Measurements from ENCODE around the gene FMO5. TPM values are rescaled to one million over a fixed set of nuclear protein-coding genes. Genes with fewer than 3 reads are reported as not detected.
"Not testable (repeated sequence)": the region's sequence is repeated elsewhere in the genome, so short reads cannot be mapped to it uniquely, and the experiment has no call there.

Gene FMO5
- total and polyA plus RNA-seq, 4 donors = 2.9 to 20.3 (median 7.2) TPM

- ATAC-seq (ENCODE audit: low FRiP score) = no peak
- Histone ChIP-seq H3K9me3 (ENCODE audit: control insufficient read depth, low read length) (no peaks in the 10 kb centered on the region), H3K27ac (ENCODE audit: low read depth in 1 of 2, low read length in 2 of 2) (no peak overlapping the region), H3K4me1 (ENCODE audit: control insufficient read depth in 1 of 2, insufficient read depth in 2 of 2, low read length in 2 of 2) (no peaks in the 10 kb centered on the region), H3K4me3 (ENCODE audit: low read length in 2 of 2) (no peak overlapping the region), H3K36me3 (ENCODE audit: control insufficient read depth in 1 of 2, insufficient read depth in 2 of 2, low read length in 1 of 2) (no peaks in the 10 kb centered on the region), H3K27me3 (ENCODE audit: control insufficient read depth in 1 of 2, insufficient read depth in 2 of 2, low read length in 1 of 2) (no peaks in the 10 kb centered on the region)
- intact Hi-C loops (cut with DNase I) = no loop called here
- DNase-seq = no peak
- WGBS, 2 donors = 74 to 97% methylated on average over 2 of the region's 2 CpGs
Observed at GRCh38 chr1:147236448-147236847, 11.3 kb upstream of the FMO5 start.

GRCh38 chr1:147235822-147236221 is 10.7 kb upstream of the FMO5 start:
- no peaks in the 10 kb centered on the region for H3K9me3 ChIP-seq (ENCODE audit: control insufficient read depth, low read length)
- no peak overlapping the region for H3K27ac ChIP-seq (ENCODE audit: low read depth in 1 of 2, low read length in 2 of 2)
- intact Hi-C loops (cut with DNase I) = no loop called here
- no peaks in the 10 kb centered on the region for H3K4me1 ChIP-seq (ENCODE audit: control insufficient read depth in 1 of 2, insufficient read depth in 2 of 2, low read length in 2 of 2)
- 91 to 100% methylated on average over 1 of the region's 1 CpG for WGBS, 2 donors
- DNase-seq = no peak
- H3K4me3 ChIP-seq (ENCODE audit: low read length in 2 of 2) = no peak overlapping the region
- ATAC-seq (ENCODE audit: low FRiP score) = no peak
- H3K27me3 ChIP-seq (ENCODE audit: control insufficient read depth in 1 of 2, insufficient read depth in 2 of 2, low read length in 1 of 2) = no peaks in the 10 kb centered on the region
- no peaks in the 10 kb centered on the region for H3K36me3 ChIP-seq (ENCODE audit: control insufficient read depth in 1 of 2, insufficient read depth in 2 of 2, low read length in 1 of 2)

GRCh38 chr1:147233903-147234302 is 8.8 kb upstream of the FMO5 start:
- intact Hi-C loops (cut with DNase I); DNase-seq; H3K27me3 ChIP-seq (ENCODE audit: control insufficient read depth in 1 of 2, insufficient read depth in 2 of 2, low read length in 1 of 2); H3K36me3 ChIP-seq (ENCODE audit: control insufficient read depth in 1 of 2, insufficient read depth in 2 of 2, low read length in 1 of 2); H3K27ac ChIP-seq (ENCODE audit: low read depth in 1 of 2, low read length in 2 of 2); ATAC-seq (ENCODE audit: low FRiP score); H3K4me3 ChIP-seq (ENCODE audit: low read length in 2 of 2); H3K9me3 ChIP-seq (ENCODE audit: control insufficient read depth, low read length); H3K4me1 ChIP-seq (ENCODE audit: control insufficient read depth in 1 of 2, insufficient read depth in 2 of 2, low read length in 2 of 2): not testable (repeated sequence)
- WGBS, 2 donors = 89 to 97% methylated on average over 5 to 8 of the region's 8 CpGs

GRCh38 chr1:147231032-147231431 is 5.9 kb upstream of the FMO5 start:
- H3K9me3 ChIP-seq (ENCODE audit: control insufficient read depth, low read length); ATAC-seq (ENCODE audit: low FRiP score); H3K27me3 ChIP-seq (ENCODE audit: control insufficient read depth in 1 of 2, insufficient read depth in 2 of 2, low read length in 1 of 2); H3K4me3 ChIP-seq (ENCODE audit: low read length in 2 of 2); intact Hi-C loops (cut with DNase I); H3K27ac ChIP-seq (ENCODE audit: low read depth in 1 of 2, low read length in 2 of 2); H3K4me1 ChIP-seq (ENCODE audit: control insufficient read depth in 1 of 2, insufficient read depth in 2 of 2, low read length in 2 of 2); DNase-seq; H3K36me3 ChIP-seq (ENCODE audit: control insufficient read depth in 1 of 2, insufficient read depth in 2 of 2, low read length in 1 of 2): not testable (repeated sequence)
- WGBS, 2 donors = 85 to 91% methylated on average over 5 of the region's 5 CpGs

GRCh38 chr1:147223740-147224615 is 1.2 kb downstream of the FMO5 start:
- intact Hi-C loops (cut with DNase I) = no loop called here
- DNase-seq (no peak), ATAC-seq (ENCODE audit: low FRiP score) (no peak)
- H3K4me1 ChIP-seq (ENCODE audit: control insufficient read depth in 1 of 2, insufficient read depth in 2 of 2, low read length in 2 of 2) = no peaks in the 10 kb centered on the region
- WGBS, 2 donors = 63 to 70% methylated on average over 14 of the region's 14 CpGs
- H3K9me3 ChIP-seq (ENCODE audit: control insufficient read depth, low read length) = no peaks in the 10 kb centered on the region
- H3K27ac ChIP-seq (ENCODE audit: low read depth in 1 of 2, low read length in 2 of 2) = no peak overlapping the region
- H3K36me3 ChIP-seq (ENCODE audit: control insufficient read depth in 1 of 2, insufficient read depth in 2 of 2, low read length in 1 of 2) = no peaks in the 10 kb centered on the region
- H3K4me3 ChIP-seq (ENCODE audit: low read length in 2 of 2) = no peak overlapping the region
- H3K27me3 ChIP-seq (ENCODE audit: control insufficient read depth in 1 of 2, insufficient read depth in 2 of 2, low read length in 1 of 2) = no peaks in the 10 kb centered on the region

GRCh38 chr1:147218606-147219005 is 6.5 kb downstream of the FMO5 start:
- no peak for DNase-seq
- intact Hi-C loops (cut with DNase I) = no loop called here
- Histone ChIP-seq H3K36me3 (ENCODE audit: control insufficient read depth in 1 of 2, insufficient read depth in 2 of 2, low read length in 1 of 2) (no peaks in the 10 kb centered on the region), H3K4me3 (ENCODE audit: low read length in 2 of 2) (no peak overlapping the region), H3K9me3 (ENCODE audit: control insufficient read depth, low read length) (no peaks in the 10 kb centered on the region), H3K27me3 (ENCODE audit: control insufficient read depth in 1 of 2, insufficient read depth in 2 of 2, low read length in 1 of 2) (no peaks in the 10 kb centered on the region), H3K4me1 (ENCODE audit: control insufficient read depth in 1 of 2, insufficient read depth in 2 of 2, low read length in 2 of 2) (no peaks in the 10 kb centered on the region), H3K27ac (ENCODE audit: low read depth in 1 of 2, low read length in 2 of 2) (no peak overlapping the region)
- WGBS, 2 donors = 62 to 65% methylated on average over 3 of the region's 3 CpGs
- no peak for ATAC-seq (ENCODE audit: low FRiP score)

GRCh38 chr1:147217141-147217540 is 8.0 kb downstream of the FMO5 start:
- Histone ChIP-seq H3K36me3 (ENCODE audit: control insufficient read depth in 1 of 2, insufficient read depth in 2 of 2, low read length in 1 of 2) (peaks cover 0 to 2% of the 10 kb centered on the region in 2 donors), H3K9me3 (ENCODE audit: control insufficient read depth, low read length) (no peaks in the 10 kb centered on the region), H3K27ac (ENCODE audit: low read depth in 1 of 2, low read length in 2 of 2) (no peak overlapping the region), H3K27me3 (ENCODE audit: control insufficient read depth in 1 of 2, insufficient read depth in 2 of 2, low read length in 1 of 2) (no peaks in the 10 kb centered on the region), H3K4me3 (ENCODE audit: low read length in 2 of 2) (no peak overlapping the region), H3K4me1 (ENCODE audit: control insufficient read depth in 1 of 2, insufficient read depth in 2 of 2, low read length in 2 of 2) (no peaks in the 10 kb centered on the region)
- intact Hi-C loops (cut with DNase I) = no loop called here
- no peak for DNase-seq
- ATAC-seq (ENCODE audit: low FRiP score) = no peak
- WGBS, 2 donors = 96 to 97% methylated on average over 7 of the region's 7 CpGs

GRCh38 chr1:147216124-147216523 is 9.0 kb downstream of the FMO5 start:
- Histone ChIP-seq H3K9me3 (ENCODE audit: control insufficient read depth, low read length) (no peaks in the 10 kb centered on the region), H3K27me3 (ENCODE audit: control insufficient read depth in 1 of 2, insufficient read depth in 2 of 2, low read length in 1 of 2) (no peaks in the 10 kb centered on the region), H3K4me1 (ENCODE audit: control insufficient read depth in 1 of 2, insufficient read depth in 2 of 2, low read length in 2 of 2) (no peaks in the 10 kb centered on the region), H3K4me3 (ENCODE audit: low read length in 2 of 2) (no peak overlapping the region), H3K36me3 (ENCODE audit: control insufficient read depth in 1 of 2, insufficient read depth in 2 of 2, low read length in 1 of 2) (peaks cover 0 to 2% of the 10 kb centered on the region in 2 donors), H3K27ac (ENCODE audit: low read depth in 1 of 2, low read length in 2 of 2) (no peak overlapping the region)
- no peak for ATAC-seq (ENCODE audit: low FRiP score)
- DNase-seq = no peak
- intact Hi-C loops (cut with DNase I) = no loop called here
- 77 to 90% methylated on average over 3 of the region's 3 CpGs for WGBS, 2 donors

- Histone ChIP-seq H3K27me3 (ENCODE audit: control insufficient read depth in 1 of 2, insufficient read depth in 2 of 2, low read length in 1 of 2) (no peaks in the 10 kb centered on the region), H3K4me1 (ENCODE audit: control insufficient read depth in 1 of 2, insufficient read depth in 2 of 2, low read length in 2 of 2) (no peaks in the 10 kb centered on the region), H3K4me3 (ENCODE audit: low read length in 2 of 2) (no peak overlapping the region), H3K27ac (ENCODE audit: low read depth in 1 of 2, low read length in 2 of 2) (no peak overlapping the region), H3K9me3 (ENCODE audit: control insufficient read depth, low read length) (no peaks in the 10 kb centered on the region), H3K36me3 (ENCODE audit: control insufficient read depth in 1 of 2, insufficient read depth in 2 of 2, low read length in 1 of 2) (peaks cover 0 to 2% of the 10 kb centered on the region in 2 donors)
- intact Hi-C loops (cut with DNase I) = no loop called here
- no peak for DNase-seq
- 51 to 56% methylated on average over 2 of the region's 2 CpGs for WGBS, 2 donors
- ATAC-seq (ENCODE audit: low FRiP score) = no peak
Observed at GRCh38 chr1:147215540-147215916, 9.6 kb downstream of the FMO5 start.
